Superior temporal gyrus (tissue), 1 donor: ENCODE results near the gene ADGRA1.
"Not testable (repeated sequence)": the region's sequence is repeated elsewhere in the genome, so short reads cannot be mapped to it uniquely, and the experiment has no call there.

Experiments used
- DNase-seq: peaks from one replicate; pipeline ENCODE4 v3.0.0-alpha.2; 2016; ENCODE audit errors: extremely low spot score

The ADGRA1 gene

DNA sequence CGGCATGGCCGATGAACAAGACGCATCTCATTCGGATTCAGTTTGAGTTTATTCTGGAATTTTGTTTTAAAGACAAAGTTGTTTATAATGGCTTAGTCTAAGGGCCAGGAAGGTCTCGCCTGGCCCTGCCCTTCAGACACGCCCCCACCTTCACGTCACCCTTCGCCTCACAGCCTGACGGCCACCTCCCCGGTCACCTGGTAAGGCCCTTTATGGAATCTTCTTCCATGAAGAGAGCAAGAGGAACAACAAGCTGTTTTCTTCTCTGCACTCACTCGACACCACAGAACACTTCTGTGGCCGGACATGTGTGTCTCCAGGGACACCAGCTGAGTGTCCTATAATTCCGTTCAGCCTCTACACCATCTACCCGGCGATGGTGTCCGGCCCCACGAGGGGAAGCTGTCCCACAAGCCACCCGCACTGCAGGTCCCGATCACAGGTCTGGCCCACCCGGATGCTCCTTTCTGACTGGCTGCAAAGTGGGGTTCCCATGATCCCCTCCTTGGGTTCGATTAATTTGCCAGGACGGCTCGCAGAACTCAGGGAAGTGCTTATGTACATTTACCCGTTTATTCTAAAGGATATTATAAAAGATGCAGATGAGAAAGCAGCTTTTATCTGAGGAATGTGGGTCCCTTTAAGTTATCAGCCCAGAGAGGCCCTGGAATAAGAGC is 54.9 kb downstream of the ADGRA1 start:
- DNase-seq, result no peak

- no peak for DNase-seq
These were observed 55.4 kb downstream of the ADGRA1 start for GRCh38 chr10:133143200-133143533.

- no peak for DNase-seq
These were observed 55.8 kb downstream of the ADGRA1 start for GRCh38 chr10:133143546-133143945.

DNA sequence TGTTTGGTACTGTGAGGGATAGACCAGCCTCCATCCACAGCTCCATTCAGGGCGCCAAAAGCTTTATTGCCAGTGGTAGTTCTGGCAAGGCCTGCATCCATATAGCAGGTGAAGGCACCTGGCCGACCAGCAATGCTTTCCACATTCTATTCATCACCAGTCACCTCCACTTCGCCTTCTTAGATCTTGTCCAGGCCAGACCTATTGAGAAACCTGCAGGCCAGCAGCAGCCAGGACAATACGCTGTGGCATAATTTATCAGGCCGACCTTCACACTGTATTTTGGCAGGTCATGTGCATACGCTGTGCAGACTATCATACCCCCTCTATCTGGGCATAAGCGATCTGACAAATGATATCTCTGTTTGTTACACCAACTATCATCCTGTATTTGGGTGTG is 57.0 kb downstream of the ADGRA1 start:
- no peak for DNase-seq

- no peak for DNase-seq
These were observed 62.5 kb downstream of the ADGRA1 start for GRCh38 chr10:133150226-133150625.

- DNase-seq, result no peak
These were observed 62.9 kb downstream of the ADGRA1 start for GRCh38 chr10:133150656-133151055.

DNA sequence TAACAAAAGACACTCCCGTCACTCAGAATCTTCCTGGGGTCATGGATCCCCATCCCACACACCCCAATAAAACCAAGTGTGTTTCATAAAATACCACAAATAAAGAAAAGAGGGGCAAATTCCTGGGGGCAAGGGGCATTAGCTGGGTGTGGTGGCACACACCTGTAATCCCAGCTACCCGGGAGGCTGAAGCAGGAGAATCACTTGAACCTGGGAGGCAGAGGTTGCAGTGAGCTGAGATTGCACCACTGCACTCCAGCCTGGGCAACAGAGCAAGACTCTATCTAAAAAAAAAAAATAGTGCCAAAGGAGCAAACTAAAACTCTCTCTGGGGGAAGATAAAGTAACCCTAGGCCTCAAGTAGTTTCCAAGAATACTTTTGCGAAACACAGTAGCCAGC is 63.3 kb downstream of the ADGRA1 start:
- DNase-seq, result not testable (repeated sequence)

DNA sequence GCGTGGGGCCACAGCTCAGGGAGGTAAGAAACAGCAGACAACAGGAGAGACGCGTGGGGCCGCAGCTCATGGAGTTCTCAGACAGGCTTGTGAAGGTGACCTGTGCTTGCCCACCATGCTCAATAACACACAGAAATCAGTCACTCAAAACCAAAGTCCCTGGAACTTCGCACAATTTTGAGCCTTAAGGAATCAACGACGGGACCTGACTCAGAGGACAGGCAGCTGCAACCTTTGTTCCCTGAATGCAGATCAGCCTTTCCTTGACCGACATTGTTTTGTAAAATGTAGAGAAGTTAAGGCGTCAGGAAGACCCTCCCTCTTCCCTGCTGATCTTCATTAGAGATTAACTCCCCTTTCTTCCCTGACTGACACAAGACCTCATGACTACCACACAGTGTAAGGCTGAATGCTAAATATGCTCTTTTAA is 63.8 kb downstream of the ADGRA1 start:
- no peak for DNase-seq

DNA sequence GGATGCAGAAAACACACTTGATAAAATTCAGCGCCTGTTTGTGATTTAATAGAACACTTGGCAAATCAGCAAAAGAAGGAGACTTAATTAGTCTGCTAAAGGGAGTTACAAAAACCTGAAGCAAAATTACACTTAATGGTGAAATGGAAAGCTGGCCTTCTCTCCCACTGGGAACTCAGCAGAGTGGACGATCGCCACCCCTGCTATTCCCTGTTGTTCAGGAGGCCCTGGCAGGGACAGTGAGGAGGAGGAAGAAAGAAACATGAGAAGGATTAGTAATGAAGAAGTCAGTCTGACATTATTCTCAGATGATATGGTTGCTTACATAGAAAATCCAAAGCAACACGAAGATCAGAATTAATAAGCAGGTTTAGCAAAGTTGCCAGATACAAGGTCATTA is 66.7 kb downstream of the ADGRA1 start:
- DNase-seq, result no peak

GRCh38 chr10:133154996-133155778 is 67.5 kb downstream of the ADGRA1 start:
- DNase-seq, result no peak

DNA sequence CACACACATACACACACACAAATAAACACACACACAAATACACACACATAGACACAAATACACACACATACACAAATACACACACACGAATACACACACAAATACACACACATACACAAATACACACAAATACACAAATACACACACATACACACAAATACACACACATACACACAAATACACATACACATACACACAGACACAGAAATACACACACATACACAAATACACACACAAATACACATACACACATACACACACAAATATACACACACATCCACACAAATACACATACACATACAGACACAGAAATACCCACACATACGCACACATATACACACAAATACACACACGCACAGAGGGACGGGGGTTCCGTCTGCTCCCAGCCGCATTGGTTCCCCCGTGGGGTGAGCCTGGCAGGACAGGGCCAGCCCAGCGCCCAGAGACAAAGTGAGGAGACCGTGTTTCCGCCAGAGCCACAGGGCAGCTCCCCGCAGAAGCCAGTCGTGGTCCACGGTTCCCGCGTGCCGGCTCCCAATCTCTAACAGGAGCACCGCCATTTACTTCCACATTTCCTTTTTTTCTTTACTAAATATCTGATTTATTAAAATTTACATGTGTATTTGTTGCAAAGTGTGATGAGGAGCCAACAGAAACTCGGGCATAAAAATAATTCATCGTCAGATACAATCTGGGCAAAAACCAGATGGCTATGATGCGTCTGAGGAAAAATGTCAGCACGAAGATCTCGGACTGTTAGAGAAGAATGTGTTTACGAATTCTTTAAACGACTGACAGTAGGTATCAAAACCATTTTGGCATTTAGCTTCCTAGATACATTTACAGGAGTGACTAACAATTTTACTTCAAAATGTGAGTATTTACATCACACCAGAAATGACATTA is 69.2 kb downstream of the ADGRA1 start:
- no peak for DNase-seq

- DNase-seq, result no peak
These were observed 70.1 kb downstream of the ADGRA1 start for GRCh38 chr10:133157662-133158436.

DNA sequence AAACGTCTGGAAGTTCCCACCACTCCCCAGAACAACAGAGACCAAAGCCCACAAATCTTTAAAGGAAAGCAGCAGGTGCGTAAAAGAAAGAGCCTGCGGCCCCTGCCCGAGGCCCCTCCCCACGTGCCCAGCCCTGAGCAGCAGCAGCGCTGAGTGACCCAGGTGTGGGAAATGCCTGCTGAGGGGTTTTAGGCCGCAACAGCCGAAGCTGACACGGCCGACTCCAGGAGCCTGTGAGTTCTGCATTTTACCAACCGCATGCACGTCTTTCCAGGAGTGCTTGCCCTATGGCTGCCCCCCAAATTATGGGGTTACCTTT is 70.7 kb downstream of the ADGRA1 start:
- no peak for DNase-seq

DNA sequence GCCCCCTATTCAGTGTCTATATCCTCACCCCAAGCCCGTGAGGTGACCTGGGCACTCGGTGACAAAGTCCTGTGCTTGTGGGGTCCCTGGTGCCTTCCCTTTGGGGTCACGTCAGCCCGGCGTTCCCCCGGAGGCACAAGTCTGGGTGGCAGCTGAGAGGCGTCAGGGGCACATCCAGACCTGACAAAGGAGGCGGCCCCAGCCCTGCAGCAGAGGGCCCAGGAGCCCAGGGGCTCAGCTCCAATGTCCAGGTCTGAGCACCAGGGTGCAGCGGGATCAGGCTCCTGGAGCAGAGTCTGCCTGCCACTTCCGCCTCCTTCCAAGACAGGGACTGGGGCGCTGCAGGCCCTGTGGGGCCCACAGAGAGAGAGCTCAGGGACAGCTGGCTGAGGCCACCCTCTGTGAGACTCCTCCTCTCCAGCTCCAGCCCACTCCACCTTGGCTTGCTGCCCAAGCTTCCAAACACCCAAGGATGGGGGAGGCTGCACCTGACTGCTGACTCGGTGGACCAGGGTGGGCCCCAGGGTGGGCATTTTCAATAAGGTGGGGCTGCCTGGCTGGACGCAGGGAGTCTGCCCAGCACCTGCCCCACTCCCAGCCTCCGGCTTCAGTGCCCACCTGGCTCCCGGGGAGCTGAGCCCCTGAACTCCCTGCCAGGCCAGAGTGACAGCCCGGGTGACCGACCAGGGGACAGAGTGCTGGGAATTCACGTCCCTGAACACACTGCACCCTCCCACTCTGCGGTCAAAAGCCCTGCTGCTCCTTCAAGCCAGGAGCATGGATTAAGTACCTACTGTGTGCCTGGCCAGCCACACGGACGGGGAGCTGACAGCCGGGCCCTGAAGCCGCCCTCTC is 71.3 kb downstream of the ADGRA1 start:
- DNase-seq, result no peak

- no peak for DNase-seq
These were observed 71.9 kb downstream of the ADGRA1 start for GRCh38 chr10:133159611-133159949.

DNA sequence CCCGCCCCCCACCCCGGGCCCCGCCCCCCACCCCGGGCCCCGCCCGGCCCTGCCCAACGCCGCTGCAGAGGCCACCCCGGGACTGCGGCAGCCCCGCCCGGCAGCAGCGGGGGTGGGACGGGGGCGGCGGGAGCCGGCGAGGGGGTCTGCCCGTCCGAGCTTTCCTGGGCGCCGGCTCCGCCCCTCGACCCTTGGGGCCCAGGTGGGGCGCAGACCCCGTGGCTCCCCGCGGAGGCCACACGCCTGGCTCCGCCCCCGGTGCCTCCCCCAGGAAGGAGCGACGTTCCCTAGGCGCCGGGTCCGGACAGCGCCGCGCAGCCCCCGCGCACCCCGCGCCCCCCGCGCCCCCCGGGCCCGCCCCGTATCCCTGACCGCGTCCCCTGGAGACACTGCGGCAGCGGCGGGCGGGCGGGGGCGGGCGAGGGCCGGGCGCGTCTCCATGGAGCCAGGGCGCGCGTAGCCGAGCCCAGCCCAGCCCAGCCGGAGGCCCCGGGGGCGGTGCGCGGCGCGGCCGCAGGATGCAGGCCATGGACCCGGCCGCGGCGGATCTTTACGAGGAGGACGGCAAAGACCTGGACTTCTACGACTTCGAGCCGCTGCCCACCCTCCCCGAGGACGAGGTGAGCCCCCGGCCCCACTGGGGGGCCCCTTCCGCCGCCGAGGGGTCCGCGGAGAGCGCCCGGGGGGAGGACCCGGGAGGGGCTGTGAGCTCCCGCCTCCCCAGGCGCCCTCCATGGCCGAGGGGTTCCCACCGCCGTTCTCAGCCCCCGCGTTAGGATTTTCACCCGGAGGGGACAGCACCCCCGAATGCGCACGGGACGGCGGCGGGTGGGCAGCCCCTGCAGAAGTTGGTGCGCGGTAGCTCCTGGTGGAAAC is 72.5 kb downstream of the ADGRA1 start, which contains the start of gene KNDC1:
KNDC1 (plus strand) TSS at position 270 of the 876 bp plus-strand sequence; CDS start at position 519, 249 bp downstream.
- DNase-seq, result no peak

DNA sequence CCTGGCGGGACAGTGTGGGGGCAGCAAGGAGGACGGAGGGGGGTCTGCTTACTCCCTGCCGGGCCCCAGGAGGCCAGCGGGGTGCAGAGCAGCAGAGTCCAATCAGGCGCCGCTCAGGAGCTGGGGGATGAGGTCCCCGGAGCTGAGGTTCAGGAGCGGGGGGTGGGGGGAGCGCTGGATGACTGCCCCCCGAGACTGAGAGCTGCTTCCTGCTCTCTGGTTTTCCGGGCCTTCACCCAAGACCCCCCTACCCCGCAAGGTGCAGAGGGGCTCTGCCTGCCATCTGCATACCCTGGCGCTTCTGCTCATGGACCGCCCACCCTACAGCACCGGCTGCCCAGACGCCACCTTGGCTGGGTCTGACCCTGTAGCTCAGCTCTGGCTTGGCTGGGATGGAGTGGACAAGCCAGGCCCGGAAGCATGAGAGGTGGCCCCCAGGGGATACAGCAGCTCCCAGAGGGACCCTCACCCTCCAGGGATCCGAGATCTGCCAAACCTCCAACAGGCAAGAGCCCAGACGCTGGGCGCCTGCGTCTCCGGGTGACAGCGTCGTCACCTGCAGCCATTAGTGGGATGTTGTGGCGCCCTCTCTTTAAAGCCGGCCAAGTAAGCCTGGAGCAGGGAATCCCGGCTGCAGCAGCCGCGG is 73.2 kb downstream of the ADGRA1 start:
- no peak for DNase-seq

- no peak for DNase-seq
These were observed 73.9 kb downstream of the ADGRA1 start for GRCh38 chr10:133161486-133162109.
